Epithelial cell of proximal tubule (primary cell): Measurements from ENCODE around the gene S100A7A. TPM values are rescaled to one million over a fixed set of nuclear protein-coding genes. Genes with fewer than 3 reads are reported as not detected.

Experiments
- DNase-seq: peaks from one replicate; pipeline ENCODE4 v3.0.0-alpha.2; 2011; ENCODE audit warnings: low read depth
- H3K4me3 ChIP-seq: 2 replicates; pipeline ENCODE4 v1.5.1; 2011; ENCODE audit warnings: low read depth, mild to moderate bottlenecking, low read length
- total RNA-seq: library from RNA; depleted of rRNA; stranded (reverse); fragments of >200 nt; gene quantifications from 2 replicates; pipeline ENCODE4 v1.2.3, GENCODE V29; 2015
- TF ChIP-seq, protein P1 (sequence below): conservative IDR thresholded peaks from 2 replicates; pipeline ENCODE4 v1.5.1; 2012; ENCODE audit warnings: low read depth, mild to moderate bottlenecking, low read length

Gene S100A7A
- total RNA-seq, 1 donor from 2014 or later = not detected

DNA sequence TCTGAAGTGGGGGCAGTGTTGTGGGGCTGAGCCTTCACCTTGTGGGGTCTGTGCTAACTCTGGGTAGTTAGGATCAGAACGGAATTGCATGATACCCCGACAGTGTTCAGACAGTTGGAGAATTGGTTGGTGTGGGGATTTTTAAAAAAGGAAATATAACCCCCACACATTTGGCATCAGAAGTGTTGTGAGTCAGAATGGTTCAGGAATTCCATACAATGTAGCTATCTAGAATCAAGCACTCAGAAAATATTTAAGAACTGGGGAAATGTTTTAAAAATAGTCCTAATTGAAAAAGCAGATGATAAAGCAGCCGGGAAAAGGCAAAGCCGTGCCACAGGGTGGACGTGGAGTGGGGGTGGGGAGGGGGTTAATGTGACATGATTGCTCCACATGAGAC is 50.6 kb downstream of the S100A7A start:
- no peak overlapping the region for H3K4me3 ChIP-seq
- no peak for DNase-seq
- TF ChIP-seq, protein P1, sequence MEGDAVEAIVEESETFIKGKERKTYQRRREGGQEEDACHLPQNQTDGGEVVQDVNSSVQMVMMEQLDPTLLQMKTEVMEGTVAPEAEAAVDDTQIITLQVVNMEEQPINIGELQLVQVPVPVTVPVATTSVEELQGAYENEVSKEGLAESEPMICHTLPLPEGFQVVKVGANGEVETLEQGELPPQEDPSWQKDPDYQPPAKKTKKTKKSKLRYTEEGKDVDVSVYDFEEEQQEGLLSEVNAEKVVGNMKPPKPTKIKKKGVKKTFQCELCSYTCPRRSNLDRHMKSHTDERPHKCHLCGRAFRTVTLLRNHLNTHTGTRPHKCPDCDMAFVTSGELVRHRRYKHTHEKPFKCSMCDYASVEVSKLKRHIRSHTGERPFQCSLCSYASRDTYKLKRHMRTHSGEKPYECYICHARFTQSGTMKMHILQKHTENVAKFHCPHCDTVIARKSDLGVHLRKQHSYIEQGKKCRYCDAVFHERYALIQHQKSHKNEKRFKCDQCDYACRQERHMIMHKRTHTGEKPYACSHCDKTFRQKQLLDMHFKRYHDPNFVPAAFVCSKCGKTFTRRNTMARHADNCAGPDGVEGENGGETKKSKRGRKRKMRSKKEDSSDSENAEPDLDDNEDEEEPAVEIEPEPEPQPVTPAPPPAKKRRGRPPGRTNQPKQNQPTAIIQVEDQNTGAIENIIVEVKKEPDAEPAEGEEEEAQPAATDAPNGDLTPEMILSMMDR = no peak

DNA sequence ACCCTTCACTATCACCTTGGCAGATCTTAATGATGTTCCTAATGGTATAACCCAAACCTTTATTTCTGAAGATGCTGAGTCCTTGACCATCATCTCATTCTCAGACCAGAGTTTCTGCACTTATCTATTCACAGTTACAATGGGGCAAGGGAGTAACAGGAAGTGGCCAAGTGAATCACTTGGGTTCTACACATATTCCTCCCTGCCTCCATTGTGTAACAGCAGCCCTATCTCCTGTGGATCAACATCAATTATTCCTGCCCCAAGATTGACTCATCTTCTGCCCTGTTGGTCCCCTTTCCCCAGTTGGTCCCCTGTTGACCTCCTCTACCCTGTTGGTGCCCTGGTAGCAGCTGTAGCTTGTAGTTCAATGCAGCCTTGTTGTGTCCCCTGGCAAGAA is 54.4 kb downstream of the S100A7A start:
- H3K4me3 ChIP-seq = no peak overlapping the region
- TF ChIP-seq, protein P1 = no peak
- no peak for DNase-seq

Other genes with a start within 250 kb of the S100A7A start
- not detected in 2 replicates for gene LELP1, start 213.1 kb upstream of the S100A7A start, total RNA-seq
- 0.72 TPM in 1 of 2 replicates, not detected in the other for gene PRR9, start 198.9 kb upstream of the S100A7A start, total RNA-seq
- not detected in 2 replicates for gene LORICRIN, start 156.8 kb upstream of the S100A7A start, total RNA-seq
- not detected in 2 replicates for gene PGLYRP3, start 103.6 kb upstream of the S100A7A start, total RNA-seq
- not detected in 2 replicates for gene PGLYRP4, start 67.7 kb upstream of the S100A7A start, total RNA-seq
- gene S100A9, start 58.7 kb upstream of the S100A7A start, total RNA-seq = 18.9 and 88.6 TPM in 2 replicates
- gene S100A12, start 40.9 kb upstream of the S100A7A start, total RNA-seq = not detected in 2 replicates
- gene S100A8, start 25.4 kb upstream of the S100A7A start, total RNA-seq = not detected in 2 replicates
- not detected in 2 replicates for gene S100A7, start 44.1 kb downstream of the S100A7A start, total RNA-seq
- gene S100A6, start 119.5 kb downstream of the S100A7A start, total RNA-seq = 1,217 and 1,569 TPM in 2 replicates
- gene S100A5, start 124.4 kb downstream of the S100A7A start, total RNA-seq = 2.7 and 4.0 TPM in 2 replicates
- 31.2 and 33.8 TPM in 2 replicates for gene S100A4, start 129.3 kb downstream of the S100A7A start, total RNA-seq
- gene S100A3, start 132.7 kb downstream of the S100A7A start, total RNA-seq = 10.2 and 27.6 TPM in 2 replicates
- 24.8 and 25.6 TPM in 2 replicates for gene S100A2, start 149.3 kb downstream of the S100A7A start, total RNA-seq
- gene S100A16, start 196.6 kb downstream of the S100A7A start, total RNA-seq = 832 and 1,016 TPM in 2 replicates
- gene S100A14, start 199.8 kb downstream of the S100A7A start, total RNA-seq = 11.2 and 43.8 TPM in 2 replicates
- gene S100A13, start 211.0 kb downstream of the S100A7A start, total RNA-seq = 186 and 345 TPM in 2 replicates
- gene S100A1, start 211.9 kb downstream of the S100A7A start, total RNA-seq = 1.3 and 16.5 TPM in 2 replicates
- 53.0 and 64.7 TPM in 2 replicates for gene CHTOP, start 217.5 kb downstream of the S100A7A start, total RNA-seq
- 59.8 and 79.9 TPM in 2 replicates for gene SNAPIN, start 242.2 kb downstream of the S100A7A start, total RNA-seq